ENCODE results near the gene PEPD.

GRCh38 chr19:33564836-33565338 lies 43.3 kb upstream of the PEPD start:
- TF ChIP-seq CTCF (IDR thresholded peaks at IDR 0.05; ENCODE audit: insufficient read depth, low read length, poor library complexity, severe bottlenecking) (no peak), EZH2phosphoT487 (conservative IDR thresholded peaks at IDR 0.05; ENCODE audit: low read length) (no peak)
